Esophagus squamous epithelium (tissue), 4 donors: ENCODE results near the gene CEP44.

Source experiments
- POLR2A ChIP-seq, 4 donors: fragments of 450-650 bp; IDR thresholded peaks; one replicate each; pipeline ENCODE4 v1.6.1; 2017; ENCODE audit warnings: antibody characterized with exemption in 4 of 4, mild to moderate bottlenecking in 4 of 4, moderate library complexity in 3 of 4
- TF ChIP-seq, protein P1 (sequence below), 6 experiments: fragments of 450-650 bp in 4 of 6; fragments of 200-600 bp in 2 of 6; sonication (generic) in 2 of 6; IDR thresholded peaks; one replicate each; pipeline ENCODE4 v1.5.1; 2016 to 2019; ENCODE audit warnings: antibody characterized with exemption in 6 of 6, mild to moderate bottlenecking in 4 of 6, moderate library complexity in 4 of 6

DNA sequence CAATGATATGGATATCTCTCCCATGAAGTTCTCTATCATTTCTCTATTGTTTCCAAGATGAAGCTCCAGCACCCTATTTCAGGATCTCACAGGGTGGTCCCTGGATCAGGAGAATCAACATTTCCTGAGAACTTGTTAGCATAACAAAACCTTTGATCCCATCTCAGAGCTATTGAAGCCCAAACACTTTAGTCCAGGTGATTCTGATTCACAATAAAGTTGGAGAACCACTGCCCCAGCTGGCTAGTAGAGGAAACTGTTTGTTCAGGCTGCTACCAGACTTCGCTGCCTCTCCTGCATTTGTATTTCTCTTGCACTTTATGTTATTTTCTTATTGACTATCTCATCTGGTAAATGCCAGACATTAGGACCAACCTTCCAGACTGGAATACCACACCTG is 65.4 kb downstream of the CEP44 start:
- TF ChIP-seq, protein P1, sequence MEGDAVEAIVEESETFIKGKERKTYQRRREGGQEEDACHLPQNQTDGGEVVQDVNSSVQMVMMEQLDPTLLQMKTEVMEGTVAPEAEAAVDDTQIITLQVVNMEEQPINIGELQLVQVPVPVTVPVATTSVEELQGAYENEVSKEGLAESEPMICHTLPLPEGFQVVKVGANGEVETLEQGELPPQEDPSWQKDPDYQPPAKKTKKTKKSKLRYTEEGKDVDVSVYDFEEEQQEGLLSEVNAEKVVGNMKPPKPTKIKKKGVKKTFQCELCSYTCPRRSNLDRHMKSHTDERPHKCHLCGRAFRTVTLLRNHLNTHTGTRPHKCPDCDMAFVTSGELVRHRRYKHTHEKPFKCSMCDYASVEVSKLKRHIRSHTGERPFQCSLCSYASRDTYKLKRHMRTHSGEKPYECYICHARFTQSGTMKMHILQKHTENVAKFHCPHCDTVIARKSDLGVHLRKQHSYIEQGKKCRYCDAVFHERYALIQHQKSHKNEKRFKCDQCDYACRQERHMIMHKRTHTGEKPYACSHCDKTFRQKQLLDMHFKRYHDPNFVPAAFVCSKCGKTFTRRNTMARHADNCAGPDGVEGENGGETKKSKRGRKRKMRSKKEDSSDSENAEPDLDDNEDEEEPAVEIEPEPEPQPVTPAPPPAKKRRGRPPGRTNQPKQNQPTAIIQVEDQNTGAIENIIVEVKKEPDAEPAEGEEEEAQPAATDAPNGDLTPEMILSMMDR (IDR thresholded peaks at IDR 0.05): no peak
- no peak for TF ChIP-seq POLR2A (IDR thresholded peaks at IDR 0.05)
